ENCODE measurements around the gene LRMDA. TPM values are rescaled to one million over a fixed set of nuclear protein-coding genes. Genes with fewer than 3 reads are reported as not detected.

Gene LRMDA
- total RNA-seq, 1 donor from 2014 or later: not detected

- intact Hi-C loops (cut with micrococcal nuclease): no loop called here
Observed at GRCh38 chr10:75531571-75532031, 100.2 kb downstream of the LRMDA start.

DNA sequence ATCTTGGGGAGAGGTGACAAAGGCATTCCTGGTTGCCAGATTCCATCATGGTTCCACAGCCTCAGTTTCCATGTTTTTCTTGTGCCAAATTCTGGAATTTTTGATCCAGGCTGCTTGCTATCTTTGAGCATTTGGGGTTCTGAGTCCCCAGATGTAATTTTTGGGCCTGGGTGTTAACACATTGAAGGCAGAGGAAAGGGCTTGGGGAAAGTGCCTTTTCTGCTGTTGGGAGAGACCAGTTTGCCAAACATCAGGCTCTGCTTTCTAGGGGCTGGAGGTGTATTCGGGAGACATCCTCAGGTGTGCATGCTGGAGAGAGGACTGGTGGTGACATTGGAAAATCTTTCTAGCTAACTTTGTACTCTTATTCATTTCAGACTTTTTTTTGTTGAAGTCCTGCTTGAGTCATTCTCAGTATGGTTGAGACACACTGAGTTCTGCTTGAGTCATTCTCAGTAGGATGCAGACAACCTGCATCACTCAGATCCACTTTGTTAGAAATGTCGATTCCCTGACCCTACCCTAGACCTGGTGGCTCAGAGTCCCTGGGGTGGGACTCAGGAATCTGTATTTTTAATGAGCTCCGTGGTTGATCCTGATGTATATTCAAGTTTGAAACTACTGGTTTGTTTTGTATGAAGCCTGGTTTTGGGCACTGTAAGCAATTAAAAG, 101.0 kb downstream of the LRMDA start:
- intact Hi-C loops (cut with micrococcal nuclease): no loop called here

DNA sequence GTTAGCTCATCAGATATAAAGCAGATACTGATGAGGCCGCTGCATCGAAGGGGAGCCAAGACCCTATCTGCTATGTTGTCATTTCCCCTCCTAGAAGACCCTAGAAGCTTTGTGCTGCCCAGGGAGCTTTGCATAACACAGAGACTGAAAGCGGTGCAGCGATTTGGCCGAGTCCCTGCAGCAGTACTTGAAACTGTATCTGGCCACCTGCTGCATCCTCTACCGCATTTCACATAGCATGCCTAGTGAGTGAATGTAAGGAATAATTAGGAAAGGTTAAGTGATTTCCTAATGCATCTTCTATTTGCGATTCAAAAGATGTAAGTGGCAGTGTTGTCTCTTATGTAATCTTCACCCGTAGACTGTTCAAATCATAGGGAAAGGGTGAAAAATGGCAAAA, 106.7 kb downstream of the LRMDA start:
- intact Hi-C loops (cut with micrococcal nuclease): no loop called here

- intact Hi-C loops (cut with micrococcal nuclease): no loop called here
Observed at GRCh38 chr10:75538765-75539164, 107.3 kb downstream of the LRMDA start.

DNA sequence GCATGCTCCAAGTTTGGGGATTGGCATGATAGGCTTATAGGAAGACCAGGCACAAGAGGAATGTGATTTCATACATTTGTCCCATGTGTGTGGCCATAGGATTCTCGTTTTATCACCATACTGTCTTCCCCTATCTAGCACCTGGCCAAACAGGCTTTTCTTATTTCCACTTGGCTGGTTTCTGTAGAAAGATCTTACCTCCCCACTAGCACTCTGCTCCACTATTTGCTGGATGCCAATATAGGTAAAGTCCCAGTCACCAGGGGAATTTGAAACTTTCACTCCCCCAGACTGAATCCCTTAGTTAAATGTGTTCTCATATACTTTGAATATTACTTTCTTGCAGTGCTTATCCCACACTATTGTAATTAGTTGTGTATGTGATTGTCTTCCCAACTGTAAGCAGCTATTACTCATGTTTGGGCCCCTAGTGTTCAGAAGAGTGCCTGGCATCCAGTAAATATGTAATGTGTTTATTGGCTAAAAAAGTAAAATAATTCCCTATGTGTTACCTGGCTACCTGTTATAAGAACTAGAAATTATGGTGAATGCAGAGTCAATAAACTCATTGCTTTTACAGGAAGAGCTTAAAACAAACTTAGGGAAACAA, 109.0 kb downstream of the LRMDA start:
- intact Hi-C loops (cut with micrococcal nuclease): no loop called here

DNA sequence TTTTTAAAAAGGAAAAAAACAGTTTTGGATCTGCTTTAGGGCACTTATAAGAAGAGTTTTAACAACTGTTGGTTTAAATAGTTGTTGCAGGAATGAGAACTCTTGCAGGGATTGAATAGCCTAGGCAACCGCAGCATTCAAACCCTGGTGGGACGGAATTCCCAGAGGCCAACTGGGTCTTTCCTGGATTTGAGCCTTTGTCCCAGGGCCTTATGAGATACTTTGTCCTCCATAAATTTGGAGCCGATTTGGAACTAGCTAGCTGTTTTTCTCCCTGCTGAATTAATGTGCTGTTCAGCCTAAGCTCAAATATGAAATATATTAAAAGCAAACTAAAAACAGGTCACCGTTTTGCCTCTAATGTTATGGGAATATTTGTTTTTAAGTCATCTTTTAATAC, 109.6 kb downstream of the LRMDA start:
- intact Hi-C loops (cut with micrococcal nuclease): no loop called here

DNA sequence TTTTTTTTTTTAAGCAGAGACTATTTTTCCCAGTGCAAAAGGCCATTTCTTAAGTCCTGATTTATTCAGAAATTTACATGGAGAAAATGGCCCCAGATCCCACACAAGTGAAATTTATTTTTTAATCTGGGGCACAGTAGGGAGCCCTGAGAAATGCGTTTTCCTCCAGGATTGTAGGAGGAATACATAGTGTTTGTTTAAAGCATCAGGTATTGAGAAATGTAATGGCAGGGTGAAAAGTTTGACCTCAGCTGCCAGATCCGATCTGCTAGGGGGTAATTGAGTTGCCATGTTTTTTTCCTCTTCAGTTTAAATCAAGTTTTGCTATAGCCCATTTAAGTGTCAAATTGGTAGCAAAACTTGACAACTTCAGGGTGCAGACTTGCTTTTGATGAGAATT, 110.0 kb downstream of the LRMDA start:
- intact Hi-C loops (cut with micrococcal nuclease): no loop called here

- intact Hi-C loops (cut with micrococcal nuclease): no loop called here
Observed at GRCh38 chr10:75542084-75542483, 110.7 kb downstream of the LRMDA start.

DNA sequence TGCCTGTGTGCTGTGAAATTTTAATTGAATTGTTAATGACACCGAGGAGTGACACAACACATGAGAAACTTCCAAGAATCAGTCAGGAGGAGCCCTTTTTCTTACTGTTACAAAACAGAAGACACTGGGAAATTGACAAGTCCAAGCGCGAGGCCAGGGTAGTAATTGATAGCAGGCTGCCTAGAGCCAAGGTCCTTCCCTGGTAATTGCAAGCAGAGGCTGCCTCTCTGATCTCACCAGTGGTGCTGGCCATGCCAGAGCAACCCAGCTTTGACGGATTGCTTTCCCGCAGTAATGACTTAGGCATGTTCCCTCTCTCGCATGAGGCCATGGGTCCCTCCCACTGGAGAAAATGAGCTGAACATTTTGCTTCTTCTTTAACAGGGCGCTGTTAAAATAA, 111.5 kb downstream of the LRMDA start:
- intact Hi-C loops (cut with micrococcal nuclease): no loop called here

- intact Hi-C loops (cut with micrococcal nuclease): no loop called here
Observed at GRCh38 chr10:75544386-75544785, 113.0 kb downstream of the LRMDA start.

DNA sequence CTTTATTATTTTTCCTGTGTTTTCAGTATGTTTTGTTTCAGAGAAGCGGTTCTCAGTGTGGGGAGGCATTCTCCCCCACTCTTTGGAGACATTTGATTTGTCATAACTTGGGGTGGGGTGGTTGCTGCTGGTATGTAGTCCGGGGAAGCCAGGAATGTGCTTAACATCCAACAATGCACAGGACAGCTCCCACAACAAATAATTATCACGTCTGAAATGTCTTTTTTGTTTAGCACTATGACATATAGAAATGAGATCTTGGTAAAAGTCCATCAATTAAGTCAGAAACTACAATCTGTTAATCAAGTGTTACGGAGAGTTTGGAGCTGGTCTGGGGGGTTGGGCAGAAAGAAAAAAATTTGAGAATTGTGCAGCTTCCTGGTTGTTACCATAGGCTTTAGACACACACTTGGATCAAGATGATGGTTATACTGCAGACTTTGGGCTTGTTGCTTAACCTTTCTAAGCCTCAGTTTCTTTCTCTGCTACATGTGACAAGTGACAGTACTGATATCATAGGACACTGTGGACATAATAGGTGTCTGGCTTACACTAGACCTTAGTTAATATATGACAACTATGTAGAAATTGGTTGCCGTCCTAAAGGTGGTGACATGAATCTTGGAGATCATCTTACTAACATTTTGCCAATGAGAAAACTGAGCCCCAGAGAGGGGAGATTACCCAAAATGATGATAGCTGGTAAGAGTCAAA, 113.7 kb downstream of the LRMDA start:
- intact Hi-C loops (cut with micrococcal nuclease): no loop called here

DNA sequence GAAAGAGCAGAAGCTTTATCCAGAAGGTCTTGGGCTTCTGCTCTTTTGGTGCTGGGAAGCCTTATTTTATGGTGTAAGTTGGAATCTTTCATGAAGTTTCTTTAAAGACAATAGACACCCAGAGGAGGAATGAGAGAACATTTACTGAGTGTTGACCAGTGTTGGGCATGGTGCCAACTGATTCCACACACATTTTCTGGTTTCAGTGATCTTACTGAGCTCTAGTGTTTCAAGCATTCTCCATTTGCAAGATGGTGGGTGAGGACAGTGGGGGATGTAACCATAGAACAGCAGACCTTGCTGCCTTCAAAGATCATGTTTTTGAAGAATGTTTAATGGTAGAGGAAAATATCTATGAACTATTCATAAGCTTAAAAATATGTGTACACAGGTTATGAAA, 114.6 kb downstream of the LRMDA start:
- intact Hi-C loops (cut with micrococcal nuclease): no loop called here

GRCh38 chr10:75547391-75548298, 116.2 kb downstream of the LRMDA start:
- intact Hi-C loops (cut with micrococcal nuclease): no loop called here

DNA sequence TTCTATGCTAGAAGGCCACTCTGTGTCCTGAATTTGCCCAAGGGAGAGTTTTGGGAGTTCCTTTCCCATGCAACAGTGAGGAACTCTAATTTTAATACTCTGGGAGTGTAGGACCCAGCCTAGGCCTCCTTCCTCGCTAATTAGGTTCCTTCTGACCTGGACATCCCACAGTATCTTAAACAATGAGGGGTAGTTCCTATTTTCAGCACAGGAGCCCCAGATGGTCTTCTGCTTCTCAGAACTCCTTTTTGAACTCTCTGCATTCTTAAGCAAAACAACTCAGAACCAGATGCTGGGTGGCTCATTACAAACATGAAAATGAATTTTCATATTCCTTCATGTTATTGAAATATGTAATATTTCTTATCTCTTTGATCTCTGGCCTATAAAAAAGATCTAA, 116.9 kb downstream of the LRMDA start:
- intact Hi-C loops (cut with micrococcal nuclease): no loop called here

- intact Hi-C loops (cut with micrococcal nuclease): no loop called here
Observed at GRCh38 chr10:75550191-75550590, 118.8 kb downstream of the LRMDA start.

- intact Hi-C loops (cut with micrococcal nuclease): no loop called here
Observed at GRCh38 chr10:75552171-75552570, 120.7 kb downstream of the LRMDA start.

DNA sequence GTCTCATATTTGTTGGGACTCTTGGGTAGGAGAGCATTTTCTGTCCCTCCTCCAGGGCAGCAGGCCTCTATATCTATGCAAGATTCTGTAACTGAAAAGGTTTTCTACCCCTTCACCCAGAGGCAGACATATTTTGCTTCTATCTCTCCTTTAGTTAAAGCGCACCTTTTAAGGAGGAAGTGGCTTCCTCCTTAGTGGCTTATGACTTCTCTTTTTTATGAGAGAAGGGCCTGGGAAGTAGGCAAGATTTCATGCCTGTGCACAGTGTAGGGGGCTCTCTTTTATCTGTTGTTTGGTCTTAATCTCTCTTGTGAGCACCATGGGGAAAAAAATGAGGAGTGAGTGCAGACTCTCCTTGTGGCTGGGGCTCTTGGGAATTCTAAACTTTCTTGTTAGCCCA, 122.1 kb downstream of the LRMDA start:
- intact Hi-C loops (cut with micrococcal nuclease): no loop called here

DNA sequence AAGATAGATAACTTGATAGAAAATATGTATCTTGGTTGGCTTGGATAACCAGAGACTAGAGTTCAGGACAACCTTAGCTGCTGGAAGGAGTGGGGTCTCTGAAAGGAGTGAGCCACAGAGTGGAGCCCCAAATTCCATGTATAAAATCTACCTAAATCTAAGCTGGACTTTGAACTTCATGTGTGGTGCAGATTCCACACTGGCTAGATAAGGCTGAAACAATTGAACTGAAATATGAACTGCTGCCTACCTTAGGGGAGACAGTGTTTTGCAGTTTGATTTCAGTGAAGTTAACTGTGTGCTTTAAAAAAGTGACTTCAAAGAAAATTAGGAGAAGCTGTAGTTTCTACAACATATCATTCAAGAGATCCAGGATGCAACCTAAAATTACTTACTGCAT, 123.9 kb downstream of the LRMDA start:
- intact Hi-C loops (cut with micrococcal nuclease): no loop called here

DNA sequence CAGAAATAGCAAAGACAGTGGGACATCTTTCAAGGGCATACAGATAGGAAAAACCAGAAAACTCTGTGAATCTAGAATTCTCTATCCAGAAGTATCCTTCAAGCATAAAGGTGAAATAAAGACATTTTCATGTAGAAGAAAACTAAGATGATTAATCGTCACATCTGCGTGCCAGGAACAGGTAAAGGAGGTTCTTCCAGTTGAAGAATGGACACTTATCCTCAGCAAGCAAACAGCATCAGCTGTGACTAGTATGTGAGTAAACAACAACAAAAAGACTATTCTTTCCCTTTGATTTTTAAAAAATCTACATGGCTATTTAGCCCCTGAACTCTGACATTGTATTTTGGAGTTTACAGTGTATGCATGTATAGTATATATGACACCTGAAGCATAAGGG, 124.9 kb downstream of the LRMDA start:
- intact Hi-C loops (cut with micrococcal nuclease): no loop called here

- intact Hi-C loops (cut with micrococcal nuclease): no loop called here
Observed at GRCh38 chr10:75565286-75566251, 134.1 kb downstream of the LRMDA start.
